OCI-LY7 (cell line): ENCODE measurements around the gene CCDC187. TPM values are rescaled to one million over a fixed set of nuclear protein-coding genes. Genes with fewer than 3 reads are reported as not detected.

Source experiments
- BruUV-seq: library from RNA; stranded (reverse); fragments of 400-500 nt; replicated peaks from 2 replicates; lab custom pipeline; 2021; lab: Mats Ljungman, UMichigan
- CTCF ChIA-PET: fragments of 300-600 bp; sonication (Branson Sonifier 250); formaldehyde crosslinking; loops from one replicate; lab custom pipeline; 2022; ENCODE audit warnings: antibody characterized with exemption; ENCODE audit not compliant: unreplicated experiment; lab: Charles Lee
- POLR2A ChIA-PET: fragments of 300-600 bp; sonication (Branson Sonifier 250); formaldehyde crosslinking; loops from one replicate; lab custom pipeline; 2022; ENCODE audit warnings: antibody characterized with exemption; lab: Charles Lee
- DNase-seq: peaks from one replicate; pipeline ENCODE4 v3.0.0-alpha.2; 2015; ENCODE audit warnings: low spot score
- H2AFZ ChIP-seq: fragments of 200-600 bp; sonication (generic), shearing (Covaris generic); 2 replicates; pipeline ENCODE4 v1.6.1; 2014; ENCODE audit warnings: mild to moderate bottlenecking, antibody characterized with exemption, low read length, moderate library complexity
- H3K27ac ChIP-seq: fragments of 200-600 bp; sonication (generic); 2 replicates; pipeline ENCODE4 v1.5.1; 2014; ENCODE audit warnings: mixed run types, low read depth, mild to moderate bottlenecking, moderate library complexity, low read length, inconsistent platforms; ENCODE audit not compliant: poor library complexity, severe bottlenecking
- H3K36me3 ChIP-seq: fragments of 200-600 bp; sonication (generic); 2 replicates; pipeline ENCODE4 v1.6.1; 2014; ENCODE audit warnings: mild to moderate bottlenecking, antibody characterized with exemption, low read length, moderate library complexity, mixed read lengths; ENCODE audit not compliant: insufficient read depth
- H3K4me1 ChIP-seq: fragments of 200-600 bp; sonication (generic); 2 replicates; pipeline ENCODE4 v1.5.1; 2014; ENCODE audit warnings: mild to moderate bottlenecking, low read length; ENCODE audit not compliant: insufficient read depth, poor library complexity, severe bottlenecking
- H3K4me2 ChIP-seq: fragments of 200-600 bp; sonication (generic); 2 replicates; pipeline ENCODE4 v1.6.1; 2014; ENCODE audit warnings: mild to moderate bottlenecking, low read length
- H3K4me3 ChIP-seq: fragments of 200-600 bp; sonication (generic); 2 replicates; pipeline ENCODE4 v1.5.1; 2014; ENCODE audit warnings: mild to moderate bottlenecking, low read depth, low read length; ENCODE audit not compliant: poor library complexity, severe bottlenecking
- H3K79me2 ChIP-seq: fragments of 200-600 bp; sonication (generic); 2 replicates; pipeline ENCODE4 v1.6.1; 2016; ENCODE audit warnings: low read depth, mild to moderate bottlenecking, low read length, moderate library complexity, mixed read lengths; ENCODE audit not compliant: insufficient read depth
- H3K9me2 ChIP-seq: fragments of 200-600 bp; sonication (generic); 2 replicates; pipeline ENCODE4 v1.6.1; 2016; ENCODE audit warnings: mild to moderate bottlenecking, low read length, mixed read lengths; ENCODE audit not compliant: insufficient read depth
- H3K9me3 ChIP-seq: fragments of 200-600 bp; sonication (generic); 2 replicates; pipeline ENCODE4 v1.6.1; 2014; ENCODE audit warnings: mild to moderate bottlenecking, mixed run types, low read length, mixed read lengths
- H4K20me1 ChIP-seq: fragments of 200-600 bp; sonication (generic); 2 replicates; pipeline ENCODE4 v1.6.1; 2014; ENCODE audit warnings: mild to moderate bottlenecking, antibody characterized with exemption, low read length, moderate library complexity, mixed read lengths; ENCODE audit not compliant: insufficient read depth
- CTCF ChIP-seq: fragments of 200-600 bp; sonication (generic); conservative IDR thresholded peaks from 2 replicates; pipeline ENCODE4 v1.5.1; 2014; ENCODE audit warnings: mild to moderate bottlenecking, antibody characterized with exemption, low read length, moderate library complexity, mixed read lengths
- EZH2phosphoT487 ChIP-seq: fragments of 200-600 bp; sonication (generic); IDR thresholded peaks from 2 replicates; pipeline ENCODE4 v1.6.1; 2018; ENCODE audit warnings: low read depth, borderline replicate concordance, mild to moderate bottlenecking, mixed run types, antibody characterized with exemption, low read length, moderate library complexity, mixed read lengths
- intact Hi-C: fragments of 100-400 bp; cut with micrococcal nuclease; formaldehyde crosslinking; loops from one replicate; pipeline ENCODE4 v1.10.0; 2022; ENCODE audit not compliant: unreplicated experiment
- total RNA-seq, 2 experiments: library from RNA; depleted of rRNA in 1 of 2; stranded (reverse); fragments of >200 nt in 1 of 2; shearing (Covaris generic) in 1 of 2; gene quantifications; 2 replicates each; pipeline ENCODE4 v1.2.3, GENCODE V29; 2014 to 2022

CCDC187 gene
- total RNA-seq, 2 experiments from 2014 or later: not detected

- Histone ChIP-seq H3K4me3 (no peak overlapping the region), H3K27ac (no peak overlapping the region), H3K79me2 (no peaks in the 10 kb centered on the region), H3K9me3 (no peaks in the 10 kb centered on the region), H3K4me1 (no peaks in the 10 kb centered on the region), H4K20me1 (no peaks in the 10 kb centered on the region), H2AFZ (no peak overlapping the region), H3K36me3 (no peaks in the 10 kb centered on the region), H3K9me2 (no peaks in the 10 kb centered on the region), H3K4me2 (no peak overlapping the region)
- ChIA-PET CTCF (no interaction called here), POLR2A (no interaction called here)
- intact Hi-C loops: no loop called here
- TF ChIP-seq CTCF (no peak), EZH2phosphoT487 (no peak)
- no TSS peak for BruUV-seq
- no peak for DNase-seq
Observed at GRCh38 chr9:136336156-136336870, 32.4 kb upstream of the CCDC187 start.

- CTCF ChIA-PET: interaction anchor here (0.7 kb wide), 1 partner anchor 567 kb away, joined by 3 read pairs; no protein-coding TSS in a partner anchor
- H4K20me1 ChIP-seq: no peaks in the 10 kb centered on the region
- no peak overlapping the region for H3K4me3 ChIP-seq
- no peaks in the 10 kb centered on the region for H3K9me2 ChIP-seq
- TF ChIP-seq CTCF (no peak), EZH2phosphoT487 (no peak)
- no peak overlapping the region for H3K4me2 ChIP-seq
- no peaks in the 10 kb centered on the region for H3K9me3 ChIP-seq
- H3K79me2 ChIP-seq: no peaks in the 10 kb centered on the region
- H2AFZ ChIP-seq: no peak overlapping the region
- H3K36me3 ChIP-seq: no peaks in the 10 kb centered on the region
- intact Hi-C loops: no loop called here
- no peak for DNase-seq
- BruUV-seq: no TSS peak
- no peaks in the 10 kb centered on the region for H3K4me1 ChIP-seq
- POLR2A ChIA-PET: no interaction called here
- no peak overlapping the region for H3K27ac ChIP-seq
Observed at GRCh38 chr9:136335296-136336155, 31.6 kb upstream of the CCDC187 start.

- no TSS peak for BruUV-seq
Observed at GRCh38 chr9:136334541-136334940, 30.6 kb upstream of the CCDC187 start.

More at GRCh38 chr9:136334541-136334940, 30.6 kb upstream of the CCDC187 start:
- no peak for DNase-seq
- H3K9me2 ChIP-seq: no peaks in the 10 kb centered on the region
- POLR2A ChIA-PET: no interaction called here
- no peak overlapping the region for H3K4me2 ChIP-seq
- H4K20me1 ChIP-seq: no peaks in the 10 kb centered on the region
- no peaks in the 10 kb centered on the region for H3K9me3 ChIP-seq
- no peaks in the 10 kb centered on the region for H3K36me3 ChIP-seq
- intact Hi-C loops: no loop called here
- no peak overlapping the region for H3K4me3 ChIP-seq
- H3K27ac ChIP-seq: no peak overlapping the region
- H3K79me2 ChIP-seq: no peaks in the 10 kb centered on the region
- no peak for TF ChIP-seq EZH2phosphoT487
- no peak for TF ChIP-seq CTCF
- no peak overlapping the region for H2AFZ ChIP-seq
- no peaks in the 10 kb centered on the region for H3K4me1 ChIP-seq
- CTCF ChIA-PET: no interaction called here
